PC-3 (cell line): ENCODE measurements around the gene PCYT2.

ENCODE experiments used
- EZH2 ChIP-seq: fragments of 300-600 bp; sonication (generic); IDR thresholded peaks from one replicate; pipeline ENCODE4 v1.6.1; 2017; ENCODE audit warnings: antibody characterized with exemption, mild to moderate bottlenecking, low read length; ENCODE audit not compliant: unreplicated experiment
- TF ChIP-seq, protein P1 (sequence below): fragments of 300-600 bp; sonication (generic); conservative IDR thresholded peaks from 2 replicates; pipeline ENCODE4 v1.5.1; 2017; ENCODE audit warnings: antibody characterized with exemption, low read depth, mild to moderate bottlenecking, low read length

DNA sequence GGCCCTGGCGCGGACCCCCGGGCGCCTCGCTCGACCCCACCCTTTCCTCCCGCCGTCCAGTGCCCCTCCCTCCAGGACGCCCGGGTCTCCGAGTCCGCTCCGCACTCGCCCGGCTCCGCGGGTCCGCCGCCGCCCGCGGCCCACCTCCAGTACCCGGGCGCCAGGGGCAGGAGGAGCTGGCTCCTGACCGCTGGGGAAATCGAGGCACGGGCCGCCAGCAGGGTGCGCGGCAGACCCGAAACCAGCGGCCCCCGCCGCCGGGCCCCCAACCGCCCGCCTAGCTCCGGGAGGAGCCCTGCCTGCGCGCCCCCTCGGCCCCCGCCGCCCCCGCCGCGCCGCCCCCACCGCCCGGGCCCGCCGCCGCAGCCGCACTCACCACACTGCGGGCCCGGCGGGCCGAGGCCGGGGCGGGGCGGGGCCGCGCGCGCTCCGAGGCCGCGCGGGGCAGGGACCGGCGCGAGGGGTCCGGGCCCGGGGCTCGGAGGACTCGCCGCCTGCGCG, 16.0 kb upstream of the PCYT2 start:
- TF ChIP-seq, protein P1, sequence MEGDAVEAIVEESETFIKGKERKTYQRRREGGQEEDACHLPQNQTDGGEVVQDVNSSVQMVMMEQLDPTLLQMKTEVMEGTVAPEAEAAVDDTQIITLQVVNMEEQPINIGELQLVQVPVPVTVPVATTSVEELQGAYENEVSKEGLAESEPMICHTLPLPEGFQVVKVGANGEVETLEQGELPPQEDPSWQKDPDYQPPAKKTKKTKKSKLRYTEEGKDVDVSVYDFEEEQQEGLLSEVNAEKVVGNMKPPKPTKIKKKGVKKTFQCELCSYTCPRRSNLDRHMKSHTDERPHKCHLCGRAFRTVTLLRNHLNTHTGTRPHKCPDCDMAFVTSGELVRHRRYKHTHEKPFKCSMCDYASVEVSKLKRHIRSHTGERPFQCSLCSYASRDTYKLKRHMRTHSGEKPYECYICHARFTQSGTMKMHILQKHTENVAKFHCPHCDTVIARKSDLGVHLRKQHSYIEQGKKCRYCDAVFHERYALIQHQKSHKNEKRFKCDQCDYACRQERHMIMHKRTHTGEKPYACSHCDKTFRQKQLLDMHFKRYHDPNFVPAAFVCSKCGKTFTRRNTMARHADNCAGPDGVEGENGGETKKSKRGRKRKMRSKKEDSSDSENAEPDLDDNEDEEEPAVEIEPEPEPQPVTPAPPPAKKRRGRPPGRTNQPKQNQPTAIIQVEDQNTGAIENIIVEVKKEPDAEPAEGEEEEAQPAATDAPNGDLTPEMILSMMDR: no peak
- TF ChIP-seq EZH2: no peak
